GM12878 (cell line): ENCODE data around the gene SHMT2.

ENCODE experiments used
- CHD2 ChIP-seq: IDR thresholded peaks from 2 replicates; pipeline ENCODE4 v1.6.1; 2011; ENCODE audit warnings: low read depth, low read length, improper control_type of control experiment, borderline replicate concordance
- ESRRA ChIP-seq: IDR thresholded peaks from 2 replicates; pipeline ENCODE4 v1.6.1; 2012; ENCODE audit warnings: mild to moderate bottlenecking, low read length, improper control_type of control experiment
- EZH2 ChIP-seq: IDR thresholded peaks from 2 replicates; pipeline ENCODE4 v1.6.1; 2012; ENCODE audit warnings: low read depth, mild to moderate bottlenecking, control low read depth, inconsistent platforms, low read length, borderline replicate concordance; ENCODE audit not compliant: control insufficient read depth
- HDAC2 ChIP-seq: fragments of 200-600 bp; sonication (generic); IDR thresholded peaks from 2 replicates; pipeline ENCODE4 v1.6.1; 2017
- PAX8 ChIP-seq: fragments of 450-650 bp; IDR thresholded peaks from 2 replicates; pipeline ENCODE4 v1.6.1; 2017; ENCODE audit warnings: mild to moderate bottlenecking, moderate library complexity
- POLR2A ChIP-seq: IDR thresholded peaks from 2 replicates; pipeline ENCODE4 v1.6.1; 2011; ENCODE audit warnings: low read depth, mild to moderate bottlenecking, low read length
- SMARCA5 ChIP-seq: fragments of 450-650 bp; IDR thresholded peaks from 2 replicates; pipeline ENCODE4 v1.6.1; 2017; ENCODE audit warnings: mild to moderate bottlenecking
- SP1 ChIP-seq: IDR thresholded peaks from one replicate; pipeline ENCODE4 v1.6.1; 2011; ENCODE audit warnings: low read depth, low read length
- STAT3 ChIP-seq: IDR thresholded peaks from 2 replicates; pipeline ENCODE4 v1.6.1; 2011; ENCODE audit warnings: low read depth, low read length, improper control_type of control experiment
- YY1 ChIP-seq: IDR thresholded peaks from 2 replicates; pipeline ENCODE4 v1.6.1; 2011; ENCODE audit warnings: low read depth, mild to moderate bottlenecking, low read length
- TF ChIP-seq, protein P1 (sequence below), 3 experiments: IDR thresholded peaks in 2 of 3; conservative IDR thresholded peaks in 1 of 3; 2 replicates each; pipeline ENCODE4 v1.5.1; 2011; ENCODE audit warnings: low read depth in 3 of 3, low read length in 3 of 3, mild to moderate bottlenecking in 3 of 3, control low read depth in 2 of 3, moderate library complexity in 2 of 3, inconsistent platforms in 1 of 3, mixed read lengths in 1 of 3; ENCODE audit not compliant: control insufficient read depth in 2 of 3, insufficient read depth in 1 of 3; ENCODE audit errors: extremely low read depth in 1 of 3
- TF ChIP-seq, protein P2 (sequence below): fragments of 450-650 bp; IDR thresholded peaks from 2 replicates; pipeline ENCODE4 v1.6.1; 2017; ENCODE audit warnings: mild to moderate bottlenecking

DNA sequence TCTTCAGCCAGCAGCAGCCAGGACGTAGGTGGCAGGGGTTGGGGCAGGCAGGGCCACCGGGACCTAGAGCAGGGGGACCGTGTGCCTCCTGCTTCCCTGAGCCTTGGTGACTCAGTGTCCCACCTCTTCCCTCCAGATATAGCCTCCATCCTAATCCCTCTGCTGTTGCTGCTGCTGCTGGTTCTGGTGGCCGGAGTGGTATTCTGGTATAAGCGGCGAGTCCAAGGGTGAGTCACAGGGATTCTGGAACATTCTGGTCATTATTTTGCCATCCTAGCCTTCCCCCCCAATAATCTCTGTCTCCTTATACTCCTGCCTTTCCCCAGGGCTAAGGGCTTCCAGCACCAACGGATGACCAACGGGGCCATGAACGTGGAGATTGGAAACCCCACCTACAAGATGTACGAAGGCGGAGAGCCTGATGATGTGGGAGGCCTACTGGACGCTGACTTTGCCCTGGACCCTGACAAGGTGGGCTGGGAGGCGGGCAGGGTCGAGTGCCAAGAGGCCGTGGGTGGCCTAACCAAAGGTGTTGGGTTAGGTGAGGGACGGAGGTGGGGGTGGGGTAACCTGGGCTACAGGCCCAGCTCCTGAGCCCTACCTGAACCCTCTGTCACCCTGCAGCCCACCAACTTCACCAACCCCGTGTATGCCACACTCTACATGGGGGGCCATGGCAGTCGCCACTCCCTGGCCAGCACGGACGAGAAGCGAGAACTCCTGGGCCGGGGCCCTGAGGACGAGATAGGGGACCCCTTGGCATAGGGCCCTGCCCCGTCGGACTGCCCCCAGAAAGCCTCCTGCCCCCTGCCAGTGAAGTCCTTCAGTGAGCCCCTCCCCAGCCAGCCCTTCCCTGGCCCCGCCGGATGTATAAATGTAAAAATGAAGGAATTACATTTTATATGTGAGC lies 17.5 kb upstream of the SHMT2 start:
- no peak for TF ChIP-seq EZH2
- no peak for TF ChIP-seq ESRRA
- TF ChIP-seq, protein P1, sequence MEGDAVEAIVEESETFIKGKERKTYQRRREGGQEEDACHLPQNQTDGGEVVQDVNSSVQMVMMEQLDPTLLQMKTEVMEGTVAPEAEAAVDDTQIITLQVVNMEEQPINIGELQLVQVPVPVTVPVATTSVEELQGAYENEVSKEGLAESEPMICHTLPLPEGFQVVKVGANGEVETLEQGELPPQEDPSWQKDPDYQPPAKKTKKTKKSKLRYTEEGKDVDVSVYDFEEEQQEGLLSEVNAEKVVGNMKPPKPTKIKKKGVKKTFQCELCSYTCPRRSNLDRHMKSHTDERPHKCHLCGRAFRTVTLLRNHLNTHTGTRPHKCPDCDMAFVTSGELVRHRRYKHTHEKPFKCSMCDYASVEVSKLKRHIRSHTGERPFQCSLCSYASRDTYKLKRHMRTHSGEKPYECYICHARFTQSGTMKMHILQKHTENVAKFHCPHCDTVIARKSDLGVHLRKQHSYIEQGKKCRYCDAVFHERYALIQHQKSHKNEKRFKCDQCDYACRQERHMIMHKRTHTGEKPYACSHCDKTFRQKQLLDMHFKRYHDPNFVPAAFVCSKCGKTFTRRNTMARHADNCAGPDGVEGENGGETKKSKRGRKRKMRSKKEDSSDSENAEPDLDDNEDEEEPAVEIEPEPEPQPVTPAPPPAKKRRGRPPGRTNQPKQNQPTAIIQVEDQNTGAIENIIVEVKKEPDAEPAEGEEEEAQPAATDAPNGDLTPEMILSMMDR (IDR thresholded peaks at IDR 0.05 in 2 of 3, conservative IDR thresholded peaks at IDR 0.05 in 1 of 3; ENCODE audit: control insufficient read depth in 2 of 3, extremely low read depth in 1 of 3, insufficient read depth in 1 of 3, low read depth in 3 of 3, low read length in 3 of 3) = no peak
- TF ChIP-seq POLR2A = no peak
- no peak for TF ChIP-seq YY1
- no peak for TF ChIP-seq STAT3
- no peak for TF ChIP-seq CHD2
- no peak for TF ChIP-seq HDAC2
- TF ChIP-seq SP1 = no peak
- no peak for TF ChIP-seq PAX8
- TF ChIP-seq, protein P2, sequence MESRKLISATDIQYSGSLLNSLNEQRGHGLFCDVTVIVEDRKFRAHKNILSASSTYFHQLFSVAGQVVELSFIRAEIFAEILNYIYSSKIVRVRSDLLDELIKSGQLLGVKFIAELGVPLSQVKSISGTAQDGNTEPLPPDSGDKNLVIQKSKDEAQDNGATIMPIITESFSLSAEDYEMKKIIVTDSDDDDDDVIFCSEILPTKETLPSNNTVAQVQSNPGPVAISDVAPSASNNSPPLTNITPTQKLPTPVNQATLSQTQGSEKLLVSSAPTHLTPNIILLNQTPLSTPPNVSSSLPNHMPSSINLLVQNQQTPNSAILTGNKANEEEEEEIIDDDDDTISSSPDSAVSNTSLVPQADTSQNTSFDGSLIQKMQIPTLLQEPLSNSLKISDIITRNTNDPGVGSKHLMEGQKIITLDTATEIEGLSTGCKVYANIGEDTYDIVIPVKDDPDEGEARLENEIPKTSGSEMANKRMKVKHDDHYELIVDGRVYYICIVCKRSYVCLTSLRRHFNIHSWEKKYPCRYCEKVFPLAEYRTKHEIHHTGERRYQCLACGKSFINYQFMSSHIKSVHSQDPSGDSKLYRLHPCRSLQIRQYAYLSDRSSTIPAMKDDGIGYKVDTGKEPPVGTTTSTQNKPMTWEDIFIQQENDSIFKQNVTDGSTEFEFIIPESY = no peak
- TF ChIP-seq SMARCA5 = no peak
